CD4-positive, alpha-beta T cell treated with Interleukin-10 for 1 hour (primary cell): ENCODE measurements around the gene SMTNL2.
A peak's percentile ranks its signal among the peaks of the same experiment; 100 is the strongest.
"Not testable (repeated sequence)": the region's sequence is repeated elsewhere in the genome, so short reads cannot be mapped to it uniquely, and the experiment has no call there.

Experiments used
- DNase-seq: peaks from one replicate; pipeline ENCODE4 v3.0.0-alpha.2; 2020

Gene SMTNL2

DNA sequence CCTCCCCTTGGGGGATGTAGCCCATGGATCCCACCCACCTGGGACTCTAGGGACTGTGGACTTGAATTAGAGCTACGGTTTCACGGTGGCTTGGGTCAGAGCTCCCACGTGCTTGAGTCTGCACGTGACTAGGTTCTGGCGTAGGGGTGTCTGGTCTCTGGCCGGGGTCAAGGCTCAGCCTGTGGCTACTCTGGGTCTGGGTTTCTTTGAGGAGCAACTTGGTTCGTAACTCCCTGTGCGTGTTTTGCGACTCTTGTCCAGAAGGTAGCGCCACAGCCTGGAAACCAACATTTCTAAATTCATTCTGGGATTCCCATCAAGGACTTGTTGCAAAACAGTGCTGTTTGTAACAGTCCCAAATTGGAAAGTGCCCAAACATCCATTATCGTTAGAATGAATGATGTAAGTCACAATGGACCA, 23.5 kb upstream of the SMTNL2 start:
- DNase-seq: no peak

DNA sequence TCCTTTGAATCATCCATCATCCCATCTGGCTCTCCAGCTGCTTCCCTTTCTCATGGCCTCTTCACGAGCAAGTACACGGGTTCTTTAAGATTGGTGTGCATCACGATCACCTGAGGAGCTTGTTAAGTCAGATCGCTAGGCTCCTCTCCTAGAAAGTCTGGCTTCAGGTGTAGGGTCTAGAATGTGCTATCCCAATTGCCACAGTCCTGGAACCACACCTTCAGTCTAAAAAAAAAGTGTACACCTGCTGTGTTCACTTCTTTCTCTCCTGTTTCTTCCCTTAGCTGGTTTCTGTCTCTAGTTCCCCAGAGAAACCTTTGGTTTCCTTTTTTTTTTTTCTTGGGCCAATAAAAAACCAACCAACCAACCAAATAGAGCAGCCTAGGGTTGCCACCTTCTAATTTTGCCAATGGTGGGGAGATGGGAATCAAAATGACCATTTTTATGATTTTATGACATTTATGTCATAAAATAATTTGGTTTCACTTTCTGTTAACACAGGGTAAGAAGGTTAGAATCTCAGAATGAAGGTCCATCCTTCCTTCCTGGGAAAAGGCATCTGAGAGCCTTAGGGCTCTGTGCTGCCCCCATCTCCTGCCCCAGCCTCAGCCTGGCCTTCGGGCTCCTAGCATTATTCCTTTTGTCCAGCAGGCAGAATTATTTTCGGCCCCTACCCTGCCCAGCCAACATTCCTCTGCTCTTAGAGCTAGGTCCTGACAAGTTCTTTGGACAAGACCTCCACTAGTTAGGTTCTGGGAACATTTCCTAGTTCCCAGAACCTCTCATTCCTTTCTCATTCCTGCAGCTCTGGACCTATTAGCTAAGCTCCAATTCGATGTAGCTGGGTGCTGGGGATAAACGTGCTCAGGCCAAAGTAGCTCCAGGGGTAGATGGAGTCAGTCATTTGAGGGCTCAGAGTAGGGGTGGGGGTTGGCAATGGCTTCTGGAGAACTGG, 22.0 kb upstream of the SMTNL2 start:
- no peak for DNase-seq

DNA sequence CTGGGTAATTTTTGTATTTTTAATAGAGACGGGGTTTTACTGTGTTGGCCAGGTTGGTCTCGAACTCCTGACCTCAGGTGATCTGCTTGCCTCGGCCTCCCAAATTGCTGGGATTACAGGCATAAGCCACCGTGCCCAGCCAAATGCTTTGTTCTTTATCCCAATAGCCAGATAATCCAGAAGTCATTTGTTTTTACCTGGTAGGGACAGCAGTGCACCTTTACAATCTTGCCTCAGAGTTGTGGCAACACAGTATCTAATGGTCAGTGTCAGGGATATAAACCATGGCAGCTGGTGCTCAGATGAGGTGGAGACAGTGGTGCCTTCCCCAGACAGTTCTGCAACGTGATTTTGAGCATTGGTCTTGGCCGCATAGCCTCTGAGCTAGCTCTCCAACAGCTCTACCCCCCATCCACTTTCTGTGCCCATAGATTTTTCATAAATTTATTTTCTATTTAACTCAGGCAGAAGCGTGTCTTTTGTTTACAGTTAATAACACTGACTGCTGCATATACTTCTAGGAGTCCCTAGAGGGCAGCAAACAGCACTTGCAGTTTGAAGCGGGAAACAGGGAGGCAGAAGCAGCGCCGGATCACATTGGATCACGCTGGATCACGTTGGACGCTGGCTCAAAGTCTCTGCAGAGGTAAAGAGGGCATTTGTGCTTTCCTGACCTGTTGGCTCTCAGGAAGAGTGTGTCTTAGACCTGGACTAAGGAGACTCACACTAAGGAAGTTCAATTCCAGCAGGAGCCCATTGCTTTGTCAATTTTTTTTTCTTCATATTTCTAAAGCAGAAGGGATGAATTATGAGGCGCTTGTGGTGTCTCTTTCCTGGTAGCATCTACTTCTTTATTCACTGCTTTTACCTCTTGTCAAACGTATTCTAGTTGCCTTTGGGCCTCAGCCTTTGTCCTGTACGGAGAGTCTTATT, 18.9 kb upstream of the SMTNL2 start:
- peak; percentile 68 for DNase-seq

DNA sequence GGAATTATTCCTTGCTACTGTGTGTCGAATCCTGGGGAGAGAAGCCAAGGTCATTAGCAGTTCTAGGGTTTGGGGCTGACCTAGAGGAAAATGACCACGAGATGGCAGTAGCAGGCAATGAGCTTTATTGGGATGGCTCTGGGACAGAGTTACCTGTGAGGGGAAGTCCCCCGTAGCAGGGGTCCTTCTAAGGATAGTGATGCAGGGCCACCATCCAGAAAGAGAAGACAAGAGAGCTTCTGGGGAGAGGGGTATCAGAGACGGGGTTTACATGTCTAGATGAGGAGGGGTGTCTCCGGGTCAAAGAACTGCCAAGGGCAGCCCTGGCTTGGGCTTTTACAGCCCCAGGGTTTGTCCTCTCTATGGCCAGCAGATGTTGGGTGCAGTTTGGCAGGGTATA, 17.5 kb upstream of the SMTNL2 start:
- DNase-seq: peak; percentile 35

DNA sequence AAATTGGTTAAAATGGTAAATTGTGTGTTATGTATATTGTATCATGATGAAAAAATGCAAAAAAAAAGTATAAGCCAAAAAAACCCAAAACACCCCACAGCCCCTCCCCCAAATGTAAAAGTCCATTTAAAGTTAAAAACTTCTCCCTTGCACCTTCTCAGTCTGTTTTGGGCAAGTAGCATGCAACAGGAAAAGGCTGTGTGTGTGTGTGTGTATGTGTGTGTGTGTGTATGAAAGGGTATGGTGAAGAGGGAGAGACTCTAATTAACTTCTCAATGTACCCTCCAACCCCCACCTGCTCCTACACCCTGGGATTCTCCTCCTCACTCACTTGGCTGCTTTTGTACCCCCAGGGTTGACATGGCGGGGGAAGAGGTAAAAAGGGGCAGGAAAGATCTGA, 14.7 kb upstream of the SMTNL2 start:
- no peak for DNase-seq

DNA sequence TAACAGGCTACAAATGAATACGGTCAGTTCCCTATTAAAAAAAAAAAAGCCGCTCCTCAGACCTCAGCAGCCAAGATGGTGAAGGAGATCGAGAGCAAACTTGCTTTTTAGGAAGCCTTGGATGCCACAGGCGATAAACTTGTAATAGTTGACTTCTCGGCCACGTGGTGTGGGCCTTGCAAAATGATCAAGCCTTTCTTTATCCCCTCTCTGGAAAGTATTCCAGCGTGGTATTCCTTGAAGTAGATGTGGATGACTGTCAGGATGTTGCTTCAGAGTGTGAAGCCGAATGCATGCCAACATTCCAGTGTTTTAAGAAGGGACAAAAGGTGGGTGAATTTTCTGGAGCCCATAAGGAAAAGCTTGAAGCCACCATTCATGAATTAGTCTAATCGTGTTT, 12.2 kb upstream of the SMTNL2 start:
- no peak for DNase-seq

DNA sequence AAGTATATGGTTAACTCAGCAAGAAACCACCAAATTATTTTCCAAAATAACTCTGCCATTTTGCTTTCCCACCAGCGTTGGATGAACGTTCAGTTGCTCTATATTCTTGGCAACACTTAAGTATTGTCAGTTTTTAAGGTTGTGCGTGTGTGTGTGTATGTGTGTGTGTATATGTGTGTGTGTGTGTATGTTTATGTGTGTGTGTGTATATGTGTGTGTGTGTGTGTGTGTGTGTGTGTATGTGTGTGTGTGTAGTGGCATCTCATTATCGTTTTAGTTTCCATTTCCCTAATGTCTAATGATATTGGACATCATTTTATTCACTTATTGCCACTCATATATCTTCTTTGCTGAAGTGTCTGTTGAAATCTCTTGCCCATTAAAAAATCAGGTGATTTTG, 11.2 kb upstream of the SMTNL2 start:
- no peak for DNase-seq

DNA sequence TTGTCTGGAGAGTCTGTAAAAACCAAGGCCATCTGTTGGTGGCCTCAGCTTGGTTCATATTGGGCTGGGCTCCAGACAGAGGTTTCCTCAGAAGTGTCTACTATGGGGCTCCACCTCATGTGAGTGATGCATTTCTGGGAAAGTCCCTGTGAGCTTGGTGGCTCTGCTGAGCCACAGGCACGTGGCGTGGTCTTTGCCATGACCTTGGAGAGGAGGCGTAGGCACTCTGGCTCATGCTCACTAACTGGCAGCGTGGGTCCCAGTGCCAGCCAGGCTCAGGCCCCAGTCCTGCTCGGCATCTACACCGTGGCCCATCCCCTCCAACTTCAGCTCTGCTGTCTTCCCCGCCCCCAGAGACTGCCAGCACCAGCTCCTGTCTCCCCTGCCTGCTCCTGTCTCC, 10.7 kb upstream of the SMTNL2 start:
- peak; percentile 56 for DNase-seq

DNA sequence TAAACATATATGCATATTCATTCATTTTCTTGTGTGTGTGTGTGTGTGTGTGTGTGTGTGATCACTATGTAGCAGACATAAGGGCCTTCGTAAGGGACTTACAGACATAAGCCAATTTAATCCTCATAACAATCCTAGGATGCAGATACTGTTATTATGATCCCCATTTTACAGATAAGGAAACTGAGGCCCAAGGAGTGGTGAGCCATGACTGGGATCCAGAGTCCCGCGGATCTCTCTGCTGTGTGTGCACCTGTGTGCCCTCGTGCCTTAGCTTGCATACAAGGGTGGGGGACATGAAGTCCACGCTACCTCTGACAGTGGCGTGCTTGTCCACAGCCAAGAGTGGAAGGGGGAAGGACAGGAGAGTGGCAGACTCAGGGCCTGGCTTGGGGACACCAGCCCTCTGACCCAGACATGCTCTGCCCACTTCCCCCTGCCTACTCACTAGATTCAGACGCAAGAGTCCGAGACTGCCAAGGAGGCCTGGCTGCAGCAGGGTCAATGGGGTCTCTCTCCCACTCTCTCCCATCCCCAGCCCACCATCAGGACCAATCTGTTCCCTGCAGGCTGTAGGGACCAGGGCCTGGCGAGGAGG, 9.8 kb upstream of the SMTNL2 start:
- DNase-seq: no peak

DNA sequence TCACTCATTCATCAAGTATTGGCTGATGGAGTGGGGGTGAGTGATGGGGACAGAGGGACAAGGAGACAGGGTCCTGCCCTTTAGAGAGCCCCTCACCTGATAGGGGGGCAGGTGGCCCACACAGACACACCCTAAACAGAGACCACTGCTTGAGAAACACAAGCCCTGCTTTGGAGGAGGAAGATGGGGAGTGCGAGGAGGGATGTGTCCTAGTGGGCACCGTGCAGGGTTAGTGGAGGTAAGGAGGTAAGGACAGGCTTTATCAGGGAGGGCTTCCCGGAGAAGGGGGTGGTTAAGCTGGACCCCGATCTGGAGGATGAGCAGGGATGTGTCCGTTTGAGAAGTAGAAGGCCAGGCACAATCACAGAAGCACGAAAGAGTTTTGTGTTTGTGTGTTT, 8.2 kb upstream of the SMTNL2 start:
- DNase-seq: no peak

DNA sequence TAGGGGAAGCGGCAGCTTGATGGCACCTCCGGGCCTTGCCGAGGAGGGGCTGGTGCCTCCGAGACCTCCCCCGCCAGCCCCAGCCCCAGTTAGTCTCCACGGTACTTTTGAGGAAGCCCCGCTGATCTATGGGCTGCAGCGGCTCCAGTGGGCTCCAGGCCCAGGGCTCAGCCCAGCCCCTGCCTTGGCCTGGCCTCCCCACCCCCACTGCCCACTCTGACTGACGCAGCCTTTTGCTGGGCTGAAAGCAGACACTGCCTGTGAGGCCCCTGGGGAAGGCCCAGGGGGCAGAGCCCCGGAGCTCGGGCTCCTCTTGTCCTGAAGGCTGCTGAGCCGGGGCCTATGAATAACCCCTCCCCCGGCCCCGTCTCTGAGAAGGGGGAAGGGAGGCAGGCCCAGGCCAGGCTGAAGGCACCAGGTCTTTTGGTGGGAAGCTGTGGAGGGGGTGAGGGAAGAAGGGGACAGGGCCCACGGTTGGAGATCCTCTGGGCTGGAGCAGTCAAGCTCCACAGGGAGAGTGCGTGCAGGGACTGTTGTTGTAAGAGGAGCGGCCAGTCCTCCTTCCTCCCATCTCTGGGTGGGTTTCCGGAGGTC, 7.5 kb upstream of the SMTNL2 start:
- no peak for DNase-seq

DNA sequence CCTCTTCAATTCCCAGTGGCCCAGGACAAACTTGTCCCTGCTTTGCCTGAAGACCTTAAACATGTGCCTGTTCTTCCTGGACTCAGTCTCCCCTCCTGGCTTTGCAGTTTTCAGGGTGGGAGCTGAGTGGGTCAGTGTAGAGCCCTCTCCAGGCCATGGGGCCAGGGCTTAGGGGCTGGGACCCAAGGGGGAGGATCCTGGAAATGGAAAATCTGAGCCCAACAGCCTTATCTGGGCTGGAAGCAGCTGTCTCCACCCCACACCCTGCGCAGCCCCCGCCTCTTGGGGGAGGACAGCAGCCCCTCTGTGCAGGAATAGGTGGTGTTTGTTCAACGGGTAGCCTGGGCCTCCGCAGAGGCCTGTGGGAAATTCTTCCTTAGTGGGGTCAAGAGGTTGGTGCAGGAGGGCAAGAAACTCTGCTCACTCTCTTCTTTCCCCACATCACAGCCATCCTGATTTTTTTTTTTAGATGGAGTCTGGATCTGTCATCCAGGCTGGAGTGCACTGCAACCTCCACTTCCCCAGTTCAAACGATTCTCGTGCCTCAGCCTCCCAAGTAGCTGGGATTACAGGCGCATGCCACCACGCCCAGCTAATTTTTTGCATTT, 6.8 kb upstream of the SMTNL2 start:
- DNase-seq: no peak

DNA sequence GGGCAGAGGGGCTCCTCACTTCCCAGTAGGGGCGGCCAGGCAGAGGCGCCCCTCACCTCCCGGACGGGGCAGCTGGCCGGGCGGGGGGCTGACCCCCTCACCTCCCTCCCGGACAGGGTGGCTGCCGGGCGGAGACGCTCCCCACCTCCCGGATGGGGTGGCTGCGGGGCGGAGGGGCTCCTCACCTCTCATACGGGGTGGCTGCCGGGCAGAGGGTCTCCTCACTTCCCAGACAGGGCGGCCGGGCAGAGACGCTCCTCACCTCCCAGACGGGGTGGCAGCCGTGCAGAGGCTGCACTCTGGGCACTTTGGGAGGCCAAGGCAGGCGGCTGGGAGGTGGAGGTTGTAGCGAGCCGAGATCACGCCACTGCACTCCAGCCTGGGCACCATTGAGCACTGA, 6.0 kb upstream of the SMTNL2 start:
- not testable (repeated sequence) for DNase-seq

DNA sequence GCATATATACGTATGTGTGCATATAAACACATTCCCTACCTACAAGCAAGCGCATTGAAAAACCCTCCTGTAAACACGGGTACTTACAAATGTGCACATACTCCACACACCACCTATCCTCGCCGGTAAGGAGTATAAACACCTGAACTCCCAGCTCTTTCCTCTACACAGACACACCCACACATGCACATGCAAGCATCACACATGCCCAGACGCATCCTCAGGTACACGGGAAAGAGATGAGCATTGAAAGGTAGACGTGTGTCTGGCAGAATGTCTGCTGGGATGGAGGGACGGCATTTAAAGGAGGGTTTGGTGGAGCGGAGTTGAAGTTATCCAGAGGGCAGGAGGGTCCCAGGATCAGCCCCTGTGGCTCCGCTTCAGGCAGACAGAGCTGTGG, 4.7 kb upstream of the SMTNL2 start:
- no peak for DNase-seq

DNA sequence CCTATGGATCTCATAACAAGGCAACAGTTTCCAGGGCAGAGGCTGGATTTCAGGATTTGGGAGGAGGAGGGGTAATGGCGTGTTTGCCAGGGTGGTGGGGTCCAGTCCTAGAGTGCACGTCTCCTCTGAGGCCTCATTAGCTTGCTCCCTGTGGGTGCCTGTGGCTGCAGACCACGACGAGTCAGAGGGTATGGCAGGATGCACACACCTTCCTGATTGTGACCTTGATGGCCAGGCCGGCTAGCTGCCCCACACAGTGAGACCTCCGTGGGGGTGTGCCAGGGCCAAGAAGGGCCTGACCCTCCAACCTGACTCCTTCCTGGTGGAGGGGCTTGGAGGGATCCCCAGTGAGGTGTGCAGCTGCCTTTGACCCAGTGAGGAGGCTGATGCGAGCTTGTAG, 4.0 kb upstream of the SMTNL2 start:
- no peak for DNase-seq

DNA sequence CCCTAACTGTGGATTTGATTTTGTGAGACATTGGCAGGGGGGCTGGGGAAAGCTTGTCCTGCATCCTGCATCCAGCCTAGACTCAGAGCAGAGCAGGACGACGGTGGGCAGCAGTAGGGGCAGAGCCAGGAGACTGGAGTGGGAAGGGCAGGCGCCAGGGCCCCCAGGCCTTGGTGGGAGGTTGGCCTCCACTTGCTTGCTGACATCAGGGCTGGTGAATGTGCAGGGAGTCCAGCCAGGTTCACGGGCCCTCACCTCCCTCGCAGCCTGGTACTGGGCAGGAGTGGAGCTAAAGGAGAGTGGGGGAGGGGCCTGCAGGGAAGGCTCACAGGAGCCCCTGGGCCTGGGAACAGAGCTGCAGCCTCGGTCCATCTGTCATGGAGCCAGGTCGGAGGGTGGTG, 2.2 kb upstream of the SMTNL2 start:
- no peak for DNase-seq

DNA sequence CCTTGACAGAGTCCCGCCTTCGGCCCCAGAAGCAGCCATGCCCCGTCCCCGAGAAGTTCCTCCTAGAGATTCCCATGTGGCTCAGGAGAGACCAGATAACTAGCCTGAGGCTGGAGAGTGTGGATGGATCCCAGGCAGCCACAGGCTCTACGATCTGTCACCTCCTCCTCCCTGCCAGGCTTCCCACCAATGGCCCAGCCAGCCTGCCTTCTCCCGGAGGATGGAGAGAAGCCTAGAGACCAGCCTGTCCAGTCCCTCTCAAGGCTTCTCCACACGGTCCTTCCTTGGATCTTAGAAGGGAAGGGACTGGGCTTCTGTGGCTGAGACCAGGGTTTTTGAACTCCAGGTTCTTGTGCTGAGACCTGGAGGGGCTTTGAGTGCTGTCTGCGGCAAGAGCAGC, 1.6 kb upstream of the SMTNL2 start:
- DNase-seq: no peak

DNA sequence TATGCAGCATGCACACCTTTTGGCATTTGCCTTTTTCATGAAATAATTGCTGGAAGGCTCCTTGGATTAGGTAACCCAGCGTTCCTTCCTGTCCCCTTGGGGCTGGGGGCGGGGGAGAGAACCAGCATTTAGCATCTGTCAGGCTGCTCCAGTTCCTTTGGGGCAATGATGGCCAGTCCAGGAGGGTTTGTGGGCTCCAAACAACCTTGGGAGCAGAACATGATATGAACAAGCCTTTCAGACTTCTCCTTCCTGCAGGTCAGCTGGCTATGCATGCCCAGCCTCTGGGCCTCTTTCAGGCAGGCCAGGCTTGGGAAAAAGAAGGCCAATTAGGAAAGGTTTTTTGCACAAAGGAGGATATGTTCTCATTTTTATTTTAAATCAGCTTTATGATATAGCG, 1.1 kb upstream of the SMTNL2 start:
- no peak for DNase-seq

DNA sequence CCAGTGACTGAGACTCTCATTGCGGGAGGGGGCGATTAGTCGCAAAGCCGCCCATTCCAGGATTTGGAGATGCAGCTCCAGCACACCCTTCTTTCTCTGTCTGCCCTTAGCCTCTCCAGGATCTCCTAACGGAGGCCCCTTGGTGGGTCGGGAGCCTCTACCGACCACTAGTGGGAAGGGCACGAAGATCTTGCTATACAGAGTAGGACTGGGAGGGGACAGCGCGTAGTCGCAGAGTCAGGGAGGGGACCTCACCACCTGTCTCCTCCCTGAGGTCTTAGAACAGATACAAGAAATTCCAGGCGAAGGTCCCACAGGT, 588 bp upstream of the SMTNL2 start:
- no peak for DNase-seq

DNA sequence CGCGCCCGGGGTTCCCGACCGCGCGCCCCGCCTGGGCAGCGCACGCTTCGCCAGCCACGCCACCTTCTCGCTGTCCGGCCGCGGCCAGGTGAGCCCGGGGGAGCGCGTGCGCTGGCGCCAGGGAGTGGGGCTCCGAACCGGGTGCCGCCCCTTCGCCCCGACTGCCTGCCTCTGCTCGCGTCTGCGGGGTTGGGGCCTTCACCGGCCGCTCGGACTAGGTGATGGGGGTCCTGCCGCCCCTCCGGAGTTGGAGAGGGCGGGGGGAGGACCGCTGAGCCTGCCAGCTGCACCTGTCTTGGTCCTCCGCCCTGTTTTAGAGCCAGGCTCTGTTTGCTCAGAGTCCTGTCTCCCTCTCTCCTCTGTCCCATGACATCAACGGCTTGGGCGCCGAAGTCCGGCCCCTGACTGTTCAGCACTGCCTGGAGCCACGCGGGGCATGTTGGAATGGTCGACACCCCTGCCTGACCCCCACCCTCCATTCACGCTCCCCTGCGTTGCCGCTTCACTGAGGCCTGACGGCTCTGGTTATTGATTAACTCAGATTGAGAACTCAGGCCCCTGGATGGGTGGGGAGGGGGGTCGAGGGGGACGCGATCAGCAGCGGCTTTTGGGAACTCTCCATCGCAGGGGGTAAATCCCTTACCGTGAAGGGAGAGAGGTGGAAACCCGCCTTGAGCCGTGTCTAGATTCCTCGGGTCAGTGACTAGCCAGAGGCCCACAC, 748 bp downstream of the SMTNL2 start:
- DNase-seq: no peak

DNA sequence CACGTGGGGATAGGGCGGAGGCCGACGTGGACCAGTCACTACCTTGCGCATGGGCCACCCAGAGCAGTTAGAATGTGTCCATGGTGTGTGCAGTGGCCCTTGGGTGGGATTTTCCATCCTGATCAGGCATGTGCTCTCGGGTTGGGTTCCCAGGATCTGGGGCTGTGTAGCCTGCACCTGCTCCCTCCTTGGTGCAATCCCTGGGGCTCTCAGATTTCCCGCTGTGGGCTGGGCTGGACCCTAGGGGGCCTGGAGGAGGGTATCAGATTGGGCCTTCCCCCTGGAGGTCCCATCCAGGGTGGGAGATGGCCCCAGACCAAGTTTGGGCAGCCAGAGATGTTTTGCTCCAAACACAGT, 1.3 kb downstream of the SMTNL2 start:
- no peak for DNase-seq

DNA sequence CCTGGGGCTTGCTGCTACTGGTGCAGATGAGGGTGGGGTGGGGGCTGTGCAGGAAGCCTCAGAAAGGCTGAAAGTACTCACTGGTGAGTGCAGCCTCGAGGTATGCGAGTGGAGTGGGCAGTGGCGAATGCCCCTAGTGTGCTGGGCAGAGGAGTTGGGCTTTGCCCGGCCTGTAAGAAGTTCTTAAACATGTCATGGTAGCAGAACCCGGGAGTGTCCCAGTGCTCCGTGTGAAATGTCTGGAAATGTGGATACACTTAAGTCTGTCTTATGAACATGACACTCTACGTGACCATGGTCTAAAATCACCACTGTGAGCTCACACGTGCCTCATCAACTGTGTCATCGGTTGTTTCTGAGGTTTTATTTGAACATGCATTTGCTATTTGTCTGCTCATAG, 1.7 kb downstream of the SMTNL2 start:
- DNase-seq: no peak
